Panc1 (cell line): ENCODE data around the gene NIPA2. TPM values are rescaled to one million over a fixed set of nuclear protein-coding genes. Genes with fewer than 3 reads are reported as not detected.

Experiments used
- ATAC-seq: fragments of 200-7000 bp; cut with Tn5 transposase; 2 replicates; pipeline ENCODE4 v1.9.1; 2020; ENCODE audit warnings: mild to moderate bottlenecking, moderate library complexity
- BruUV-seq: library from RNA; stranded (reverse); fragments of 400-500 nt; replicated peaks from 2 replicates; lab custom pipeline; 2021; lab: Mats Ljungman, UMichigan
- CTCF ChIA-PET: fragments of 300-600 bp; sonication (Branson Sonifier 250); formaldehyde crosslinking; loops from one replicate; lab custom pipeline; 2022; ENCODE audit warnings: antibody characterized with exemption; lab: Charles Lee
- POLR2A ChIA-PET: fragments of 300-600 bp; sonication (Branson Sonifier 250); formaldehyde crosslinking; loops from one replicate; lab custom pipeline; 2022; ENCODE audit warnings: antibody characterized with exemption; lab: Charles Lee
- DNase-seq: peaks from one replicate; pipeline ENCODE4 v3.0.0-alpha.2; 2010; ENCODE audit warnings: low read depth, low spot score
- H3K27ac ChIP-seq: 2 replicates; pipeline ENCODE4 v1.5.1; 2011; ENCODE audit warnings: mild to moderate bottlenecking, low read length, inconsistent platforms
- H3K27me3 ChIP-seq: fragments of 200-500 bp; sonication (Bioruptor generic); 2 replicates; pipeline ENCODE4 v1.6.0; 2014; ENCODE audit warnings: low read length, inconsistent platforms; ENCODE audit not compliant: control insufficient read depth, insufficient read depth
- H3K36me3 ChIP-seq: fragments of 200-500 bp; sonication (Bioruptor generic); 2 replicates; pipeline ENCODE4 v1.5.1; 2014; ENCODE audit warnings: inconsistent platforms, mild to moderate bottlenecking, low read length, moderate library complexity; ENCODE audit not compliant: control insufficient read depth, insufficient read depth
- H3K4me1 ChIP-seq: 2 replicates; pipeline ENCODE4 v1.5.1; 2011; ENCODE audit warnings: inconsistent platforms, mild to moderate bottlenecking, low read length, moderate library complexity; ENCODE audit not compliant: control insufficient read depth, insufficient read depth
- H3K4me3 ChIP-seq, 2 experiments: 2 replicates each; pipeline ENCODE4 v1.5.1; 2011 to 2012; ENCODE audit warnings: low read depth in 2 of 2, low read length in 2 of 2, mild to moderate bottlenecking in 2 of 2, inconsistent platforms in 1 of 2, moderate library complexity in 1 of 2
- H3K9me3 ChIP-seq: fragments of 200-500 bp; sonication (Bioruptor generic); 2 replicates; pipeline ENCODE4 v1.5.1; 2014; ENCODE audit warnings: low read depth, mild to moderate bottlenecking, inconsistent platforms, low read length, moderate library complexity; ENCODE audit not compliant: control insufficient read depth, insufficient read depth
- POLR2AphosphoS5 ChIP-seq: IDR thresholded peaks from 2 replicates; pipeline ENCODE4 v1.6.1; 2012; ENCODE audit warnings: mild to moderate bottlenecking, low read depth, low read length, moderate library complexity
- SIN3A ChIP-seq: IDR thresholded peaks from 2 replicates; pipeline ENCODE4 v1.6.1; 2012; ENCODE audit warnings: low read depth, mild to moderate bottlenecking, low read length, moderate library complexity, borderline replicate concordance; ENCODE audit not compliant: insufficient read depth
- TCF7L2 ChIP-seq: IDR thresholded peaks from 2 replicates; pipeline ENCODE4 v1.6.1; 2011; ENCODE audit warnings: mild to moderate bottlenecking, low read depth, low read length, inconsistent platforms
- in situ Hi-C: cut with HindIII; loops from 2 replicates; pipeline ENCODE4 v1.10.0; 2016; ENCODE audit warnings: low sequenced_read_pairs, low pct_unique_long_range_greater_than_20kb
- intact Hi-C: fragments of 100-400 bp; cut with micrococcal nuclease; formaldehyde crosslinking; loops from one replicate; pipeline ENCODE4 v1.10.0; 2022; ENCODE audit not compliant: unreplicated experiment
- total RNA-seq: library from RNA; stranded (reverse); gene quantifications from one replicate; pipeline ENCODE4 v1.2.1, GENCODE V29; 2021; ENCODE audit not compliant: unreplicated experiment
- TF ChIP-seq, protein P1 (sequence below), 2 experiments: IDR thresholded peaks; 2 replicates each; pipeline ENCODE4 v1.6.1; 2011 to 2012; ENCODE audit warnings: low read depth in 2 of 2, control low read depth in 1 of 2, low read length in 1 of 2, mild to moderate bottlenecking in 1 of 2, moderate library complexity in 1 of 2; ENCODE audit not compliant: insufficient read depth in 1 of 2
- TF ChIP-seq, protein P2 (sequence below): fragments of 450-650 bp; IDR thresholded peaks from 2 replicates; pipeline ENCODE4 v1.5.1; 2017; ENCODE audit warnings: mild to moderate bottlenecking

The NIPA2 gene
- total RNA-seq, 1 experiment from 2014 or later, result 94.8 TPM

GRCh38 chr15:22915866-22916515 is 77.5 kb downstream of the NIPA2 start:
- ChIA-PET CTCF (no interaction called here), POLR2A (no interaction called here)
- no peak for TF ChIP-seq POLR2AphosphoS5
- TF ChIP-seq SIN3A, result no peak
- no peak for TF ChIP-seq TCF7L2
- TF ChIP-seq, protein P1, sequence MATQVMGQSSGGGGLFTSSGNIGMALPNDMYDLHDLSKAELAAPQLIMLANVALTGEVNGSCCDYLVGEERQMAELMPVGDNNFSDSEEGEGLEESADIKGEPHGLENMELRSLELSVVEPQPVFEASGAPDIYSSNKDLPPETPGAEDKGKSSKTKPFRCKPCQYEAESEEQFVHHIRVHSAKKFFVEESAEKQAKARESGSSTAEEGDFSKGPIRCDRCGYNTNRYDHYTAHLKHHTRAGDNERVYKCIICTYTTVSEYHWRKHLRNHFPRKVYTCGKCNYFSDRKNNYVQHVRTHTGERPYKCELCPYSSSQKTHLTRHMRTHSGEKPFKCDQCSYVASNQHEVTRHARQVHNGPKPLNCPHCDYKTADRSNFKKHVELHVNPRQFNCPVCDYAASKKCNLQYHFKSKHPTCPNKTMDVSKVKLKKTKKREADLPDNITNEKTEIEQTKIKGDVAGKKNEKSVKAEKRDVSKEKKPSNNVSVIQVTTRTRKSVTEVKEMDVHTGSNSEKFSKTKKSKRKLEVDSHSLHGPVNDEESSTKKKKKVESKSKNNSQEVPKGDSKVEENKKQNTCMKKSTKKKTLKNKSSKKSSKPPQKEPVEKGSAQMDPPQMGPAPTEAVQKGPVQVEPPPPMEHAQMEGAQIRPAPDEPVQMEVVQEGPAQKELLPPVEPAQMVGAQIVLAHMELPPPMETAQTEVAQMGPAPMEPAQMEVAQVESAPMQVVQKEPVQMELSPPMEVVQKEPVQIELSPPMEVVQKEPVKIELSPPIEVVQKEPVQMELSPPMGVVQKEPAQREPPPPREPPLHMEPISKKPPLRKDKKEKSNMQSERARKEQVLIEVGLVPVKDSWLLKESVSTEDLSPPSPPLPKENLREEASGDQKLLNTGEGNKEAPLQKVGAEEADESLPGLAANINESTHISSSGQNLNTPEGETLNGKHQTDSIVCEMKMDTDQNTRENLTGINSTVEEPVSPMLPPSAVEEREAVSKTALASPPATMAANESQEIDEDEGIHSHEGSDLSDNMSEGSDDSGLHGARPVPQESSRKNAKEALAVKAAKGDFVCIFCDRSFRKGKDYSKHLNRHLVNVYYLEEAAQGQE (IDR thresholded peaks at IDR 0.05; ENCODE audit: insufficient read depth in 1 of 2, low read depth in 2 of 2, low read length in 1 of 2), result no peak
- TF ChIP-seq, protein P2, sequence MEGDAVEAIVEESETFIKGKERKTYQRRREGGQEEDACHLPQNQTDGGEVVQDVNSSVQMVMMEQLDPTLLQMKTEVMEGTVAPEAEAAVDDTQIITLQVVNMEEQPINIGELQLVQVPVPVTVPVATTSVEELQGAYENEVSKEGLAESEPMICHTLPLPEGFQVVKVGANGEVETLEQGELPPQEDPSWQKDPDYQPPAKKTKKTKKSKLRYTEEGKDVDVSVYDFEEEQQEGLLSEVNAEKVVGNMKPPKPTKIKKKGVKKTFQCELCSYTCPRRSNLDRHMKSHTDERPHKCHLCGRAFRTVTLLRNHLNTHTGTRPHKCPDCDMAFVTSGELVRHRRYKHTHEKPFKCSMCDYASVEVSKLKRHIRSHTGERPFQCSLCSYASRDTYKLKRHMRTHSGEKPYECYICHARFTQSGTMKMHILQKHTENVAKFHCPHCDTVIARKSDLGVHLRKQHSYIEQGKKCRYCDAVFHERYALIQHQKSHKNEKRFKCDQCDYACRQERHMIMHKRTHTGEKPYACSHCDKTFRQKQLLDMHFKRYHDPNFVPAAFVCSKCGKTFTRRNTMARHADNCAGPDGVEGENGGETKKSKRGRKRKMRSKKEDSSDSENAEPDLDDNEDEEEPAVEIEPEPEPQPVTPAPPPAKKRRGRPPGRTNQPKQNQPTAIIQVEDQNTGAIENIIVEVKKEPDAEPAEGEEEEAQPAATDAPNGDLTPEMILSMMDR, result no peak
- no peak for DNase-seq
- H3K9me3 ChIP-seq, result no peaks in the 10 kb centered on the region
- peaks cover 5% of the 10 kb centered on the region for H3K36me3 ChIP-seq
- BruUV-seq, result no TSS peak
- ATAC-seq, result no peak
- intact Hi-C loops (no loop called here), in situ Hi-C loops (no loop called here)
- no peak overlapping the region for H3K4me3 ChIP-seq
- no peak overlapping the region for H3K27ac ChIP-seq
- H3K27me3 ChIP-seq, result no peaks in the 10 kb centered on the region
- no peaks in the 10 kb centered on the region for H3K4me1 ChIP-seq

GRCh38 chr15:22916606-22917350 is 78.3 kb downstream of the NIPA2 start:
- no peaks in the 10 kb centered on the region for H3K4me1 ChIP-seq
- no peak for DNase-seq
- H3K27me3 ChIP-seq, result no peaks in the 10 kb centered on the region
- H3K9me3 ChIP-seq, result no peaks in the 10 kb centered on the region
- TF ChIP-seq, protein P2, result no peak
- TF ChIP-seq, protein P1 (IDR thresholded peaks at IDR 0.05; ENCODE audit: insufficient read depth in 1 of 2, low read depth in 2 of 2, low read length in 1 of 2), result no peak
- no peak for TF ChIP-seq POLR2AphosphoS5
- TF ChIP-seq SIN3A, result no peak
- no peak for TF ChIP-seq TCF7L2
- H3K36me3 ChIP-seq, result peaks cover 2% of the 10 kb centered on the region; the same call in 1 of the 2 replicates
- no peak overlapping the region for H3K27ac ChIP-seq
- ATAC-seq, result no peak
- H3K4me3 ChIP-seq, result no peak overlapping the region
- BruUV-seq, result TSS peak; percentile 39
- in situ Hi-C loops, result no loop called here
- CTCF ChIA-PET, result no interaction called here
- POLR2A ChIA-PET, result no interaction called here
- intact Hi-C loops, result no loop called here
